ENCODE results near the gene NFKB2.

NFKB2 gene

GRCh38 chr10:102376901-102377300, 18.6 kb upstream of the NFKB2 start:
- TF ChIP-seq REST (IDR thresholded peaks at IDR 0.05; ENCODE audit: insufficient read depth in 1 of 2, low read depth in 2 of 2, low read length in 2 of 2) = no peak
- no peak for TF ChIP-seq POLR2AphosphoS5 (IDR thresholded peaks at IDR 0.05; ENCODE audit: low read depth, low read length)
- no peak for TF ChIP-seq SIN3A (IDR thresholded peaks at IDR 0.05; ENCODE audit: borderline replicate concordance, insufficient read depth, low read length)
- no peak for TF ChIP-seq TAF1 (IDR thresholded peaks at IDR 0.05; ENCODE audit: borderline replicate concordance, insufficient read depth, low read length)
- TF ChIP-seq FOXP2 (optimal IDR thresholded peaks at IDR 0.05; ENCODE audit: borderline replicate concordance, extremely low read depth, extremely low read length, insufficient read depth) = no peak

- TF ChIP-seq REST (IDR thresholded peaks at IDR 0.05; ENCODE audit: insufficient read depth in 1 of 2, low read depth in 2 of 2, low read length in 2 of 2) (no peak), FOXP2 (optimal IDR thresholded peaks at IDR 0.05; ENCODE audit: borderline replicate concordance, extremely low read depth, extremely low read length, insufficient read depth) (no peak), POLR2AphosphoS5 (IDR thresholded peaks at IDR 0.05; ENCODE audit: low read depth, low read length) (no peak), TAF1 (IDR thresholded peaks at IDR 0.05; ENCODE audit: borderline replicate concordance, insufficient read depth, low read length) (no peak), SIN3A (IDR thresholded peaks at IDR 0.05; ENCODE audit: borderline replicate concordance, insufficient read depth, low read length) (no peak)
Measured at GRCh38 chr10:102379383-102379782, 16.1 kb upstream of the NFKB2 start.

- TF ChIP-seq SIN3A (IDR thresholded peaks at IDR 0.05; ENCODE audit: borderline replicate concordance, insufficient read depth, low read length) (no peak), POLR2AphosphoS5 (IDR thresholded peaks at IDR 0.05; ENCODE audit: low read depth, low read length) (no peak), TAF1 (IDR thresholded peaks at IDR 0.05; ENCODE audit: borderline replicate concordance, insufficient read depth, low read length) (no peak), FOXP2 (optimal IDR thresholded peaks at IDR 0.05; ENCODE audit: borderline replicate concordance, extremely low read depth, extremely low read length, insufficient read depth) (no peak), REST (IDR thresholded peaks at IDR 0.05; ENCODE audit: insufficient read depth in 1 of 2, low read depth in 2 of 2, low read length in 2 of 2) (no peak)
Measured at GRCh38 chr10:102381983-102382382, 13.5 kb upstream of the NFKB2 start.

GRCh38 chr10:102382871-102383270, 12.6 kb upstream of the NFKB2 start:
- TF ChIP-seq TAF1 (IDR thresholded peaks at IDR 0.05; ENCODE audit: borderline replicate concordance, insufficient read depth, low read length) = no peak
- TF ChIP-seq SIN3A (IDR thresholded peaks at IDR 0.05; ENCODE audit: borderline replicate concordance, insufficient read depth, low read length) = no peak
- no peak for TF ChIP-seq POLR2AphosphoS5 (IDR thresholded peaks at IDR 0.05; ENCODE audit: low read depth, low read length)
- TF ChIP-seq FOXP2 (optimal IDR thresholded peaks at IDR 0.05; ENCODE audit: borderline replicate concordance, extremely low read depth, extremely low read length, insufficient read depth) = no peak
- TF ChIP-seq REST (IDR thresholded peaks at IDR 0.05; ENCODE audit: insufficient read depth in 1 of 2, low read depth in 2 of 2, low read length in 2 of 2) = no peak

- TF ChIP-seq FOXP2 (optimal IDR thresholded peaks at IDR 0.05; ENCODE audit: borderline replicate concordance, extremely low read depth, extremely low read length, insufficient read depth) (no peak), REST (IDR thresholded peaks at IDR 0.05; ENCODE audit: insufficient read depth in 1 of 2, low read depth in 2 of 2, low read length in 2 of 2) (no peak), SIN3A (IDR thresholded peaks at IDR 0.05; ENCODE audit: borderline replicate concordance, insufficient read depth, low read length) (no peak), POLR2AphosphoS5 (IDR thresholded peaks at IDR 0.05; ENCODE audit: low read depth, low read length) (no peak), TAF1 (IDR thresholded peaks at IDR 0.05; ENCODE audit: borderline replicate concordance, insufficient read depth, low read length) (no peak)
Measured at GRCh38 chr10:102384053-102384452, 11.5 kb upstream of the NFKB2 start.
